Renal cortical epithelial cell (primary cell): ENCODE results near the gene RSL1D1. TPM values are rescaled to one million over a fixed set of nuclear protein-coding genes. Genes with fewer than 3 reads are reported as not detected.
A peak's percentile ranks its signal among the peaks of the same experiment; 100 is the strongest.
"Not testable (repeated sequence)": the region's sequence is repeated elsewhere in the genome, so short reads cannot be mapped to it uniquely, and the experiment has no call there.

ENCODE experiments used
- DNase-seq: peaks from one replicate; pipeline ENCODE4 v3.0.0-alpha.2; 2011; ENCODE audit warnings: low read depth
- total RNA-seq: library from RNA; depleted of rRNA; stranded (reverse); fragments of >200 nt; gene quantifications from 2 replicates; pipeline ENCODE4 v1.2.3, GENCODE V29; 2014

Gene RSL1D1
- total RNA-seq, 1 donor from 2014 or later = 173 TPM

- DNase-seq = no peak
These were observed 7.5 kb downstream of the RSL1D1 start for GRCh38 chr16:11843861-11844260.

- DNase-seq = no peak
These were observed 8.1 kb downstream of the RSL1D1 start for GRCh38 chr16:11843206-11843605.

- no peak for DNase-seq
These were observed 10.3 kb downstream of the RSL1D1 start for GRCh38 chr16:11841026-11841425.

GRCh38 chr16:11836650-11837244 is 14.6 kb downstream of the RSL1D1 start:
- DNase-seq = peak; percentile 81

GRCh38 chr16:11835891-11836649 is 15.3 kb downstream of the RSL1D1 start:
- peak; percentile 12 for DNase-seq

GRCh38 chr16:11835309-11835708 is 16.0 kb downstream of the RSL1D1 start:
- DNase-seq = no peak

GRCh38 chr16:11833951-11834695 is 17.2 kb downstream of the RSL1D1 start:
- peak; percentile 53 for DNase-seq

- no peak for DNase-seq
These were observed 22.6 kb downstream of the RSL1D1 start for GRCh38 chr16:11828696-11829095.

GRCh38 chr16:11825520-11826165 is 25.7 kb downstream of the RSL1D1 start:
- DNase-seq = not testable (repeated sequence)

GRCh38 chr16:11824362-11824761 is 27.0 kb downstream of the RSL1D1 start:
- peak; percentile 49 for DNase-seq

GRCh38 chr16:11823645-11824044 is 27.7 kb downstream of the RSL1D1 start:
- DNase-seq = not testable (repeated sequence)

- DNase-seq = no peak
These were observed 31.5 kb downstream of the RSL1D1 start for GRCh38 chr16:11819798-11820197.

GRCh38 chr16:11818970-11819369 is 32.4 kb downstream of the RSL1D1 start:
- DNase-seq = not testable (repeated sequence)

- no peak for DNase-seq
These were observed 35.2 kb downstream of the RSL1D1 start for GRCh38 chr16:11816123-11816522.

GRCh38 chr16:11814800-11815199 is 36.5 kb downstream of the RSL1D1 start:
- DNase-seq = not testable (repeated sequence)

GRCh38 chr16:11806721-11807120 is 44.6 kb downstream of the RSL1D1 start:
- DNase-seq = no peak

GRCh38 chr16:11805556-11805955 is 45.8 kb downstream of the RSL1D1 start:
- no peak for DNase-seq

GRCh38 chr16:11801481-11802021 is 49.8 kb downstream of the RSL1D1 start:
- peak; percentile 42 for DNase-seq

- DNase-seq = no peak
These were observed 51.0 kb downstream of the RSL1D1 start for GRCh38 chr16:11800382-11800718.

GRCh38 chr16:11799509-11800381 is 51.6 kb downstream of the RSL1D1 start:
- no peak for DNase-seq

- DNase-seq = no peak
These were observed 52.3 kb downstream of the RSL1D1 start for GRCh38 chr16:11799017-11799381.
